HG03442 (cell line): ENCODE results near the gene ACO2.
"Not testable (repeated sequence)": the region's sequence is repeated elsewhere in the genome, so short reads cannot be mapped to it uniquely, and the experiment has no call there.

Source experiments
- ATAC-seq: cut with Tn5 transposase; IDR thresholded peaks from one replicate; pipeline ENCODE4 v1.9.1; 2021; ENCODE audit warnings: mild to moderate bottlenecking, moderate library complexity; ENCODE audit not compliant: unreplicated experiment

Gene ACO2

DNA sequence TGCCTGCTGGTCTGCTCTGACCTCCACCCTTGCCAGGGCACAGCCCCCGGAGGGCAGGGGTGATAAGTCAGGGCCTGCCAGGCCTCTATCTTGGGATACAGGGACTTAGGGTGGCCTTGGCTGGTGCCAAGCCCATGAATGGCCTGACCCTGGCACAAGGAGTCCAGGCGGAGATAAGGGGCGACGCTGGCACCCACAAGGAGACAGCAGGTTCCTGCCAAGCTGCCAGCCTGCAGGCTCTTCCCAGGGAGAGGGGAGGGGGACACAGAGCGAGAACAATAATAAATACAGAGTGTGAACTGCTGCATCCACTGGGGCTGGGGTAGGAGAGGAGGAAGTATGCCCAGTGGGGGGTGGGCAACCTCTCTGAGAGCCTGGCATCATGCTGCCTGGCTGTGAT is 92.9 kb downstream of the ACO2 start:
- no peak for ATAC-seq

DNA sequence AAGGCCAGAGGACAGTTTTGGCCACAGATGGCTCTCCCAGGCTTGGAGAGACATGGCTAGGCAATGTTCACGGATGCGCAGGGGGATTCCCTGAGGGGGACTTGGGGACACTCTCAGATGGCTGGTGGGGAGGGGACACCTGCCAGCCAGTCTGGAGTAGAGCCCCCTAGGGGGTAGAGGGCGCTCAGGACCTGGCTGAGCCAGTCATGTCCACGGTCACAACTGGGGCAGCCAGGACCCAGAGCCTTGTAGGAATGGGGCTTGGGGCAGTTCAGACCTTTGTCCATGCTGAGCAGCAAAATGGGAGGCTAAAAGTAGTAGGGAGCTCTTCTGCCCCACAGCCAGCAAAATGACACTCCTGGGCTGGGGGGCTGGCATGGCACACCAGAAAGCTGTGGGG is 93.5 kb downstream of the ACO2 start:
- no peak for ATAC-seq

DNA sequence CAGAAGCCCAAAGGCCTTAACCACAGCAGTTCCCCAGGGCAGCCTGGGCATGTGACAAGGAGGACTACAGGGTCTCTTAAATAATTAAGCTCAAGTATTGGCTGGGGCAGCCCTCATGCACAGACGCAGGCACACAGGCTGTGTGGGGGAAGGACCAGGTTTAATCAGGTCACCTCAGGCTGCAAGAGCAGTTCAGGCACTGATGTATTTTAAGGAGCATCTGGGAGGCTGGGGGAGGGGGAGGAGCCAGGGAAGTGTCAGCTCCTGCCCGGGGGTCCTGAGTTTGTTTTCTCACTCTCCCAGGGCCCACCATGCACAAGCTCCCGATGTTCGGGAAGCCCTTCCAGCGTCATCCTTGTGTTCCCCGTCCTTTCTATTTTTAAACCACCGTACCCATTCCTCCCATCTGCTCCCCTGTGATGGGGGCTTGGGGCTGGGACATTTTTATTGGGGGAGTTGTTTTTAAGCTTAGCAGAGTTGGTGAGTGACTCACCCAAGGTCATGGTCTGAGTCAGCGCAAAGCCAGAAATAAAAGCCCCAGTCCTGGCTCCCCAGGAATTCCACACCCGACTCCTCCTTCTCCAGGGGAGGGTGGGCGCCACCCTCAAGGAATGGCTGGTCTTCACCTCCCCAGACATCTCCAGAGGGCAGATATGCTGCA is 94.3 kb downstream of the ACO2 start:
- ATAC-seq, result no peak

DNA sequence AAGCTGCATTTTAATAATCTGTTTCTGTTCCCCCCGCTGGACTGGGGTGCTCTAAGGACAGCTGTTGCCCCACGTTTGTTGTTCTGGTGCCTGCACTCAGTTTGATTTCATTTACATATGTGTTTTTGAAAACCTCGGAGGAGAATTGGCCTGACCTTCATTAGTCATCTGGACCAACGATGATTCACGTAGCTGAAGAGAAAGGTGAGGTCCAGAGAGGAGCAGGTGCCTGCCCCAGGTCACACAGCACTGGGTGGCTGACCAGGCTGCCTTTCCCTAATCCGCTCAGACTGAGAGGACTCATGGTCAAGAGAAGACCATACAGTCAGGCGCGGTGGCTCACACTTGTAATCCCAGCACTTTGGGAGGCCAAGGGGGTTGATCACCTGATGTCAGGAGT is 95.6 kb downstream of the ACO2 start:
- no peak for ATAC-seq

DNA sequence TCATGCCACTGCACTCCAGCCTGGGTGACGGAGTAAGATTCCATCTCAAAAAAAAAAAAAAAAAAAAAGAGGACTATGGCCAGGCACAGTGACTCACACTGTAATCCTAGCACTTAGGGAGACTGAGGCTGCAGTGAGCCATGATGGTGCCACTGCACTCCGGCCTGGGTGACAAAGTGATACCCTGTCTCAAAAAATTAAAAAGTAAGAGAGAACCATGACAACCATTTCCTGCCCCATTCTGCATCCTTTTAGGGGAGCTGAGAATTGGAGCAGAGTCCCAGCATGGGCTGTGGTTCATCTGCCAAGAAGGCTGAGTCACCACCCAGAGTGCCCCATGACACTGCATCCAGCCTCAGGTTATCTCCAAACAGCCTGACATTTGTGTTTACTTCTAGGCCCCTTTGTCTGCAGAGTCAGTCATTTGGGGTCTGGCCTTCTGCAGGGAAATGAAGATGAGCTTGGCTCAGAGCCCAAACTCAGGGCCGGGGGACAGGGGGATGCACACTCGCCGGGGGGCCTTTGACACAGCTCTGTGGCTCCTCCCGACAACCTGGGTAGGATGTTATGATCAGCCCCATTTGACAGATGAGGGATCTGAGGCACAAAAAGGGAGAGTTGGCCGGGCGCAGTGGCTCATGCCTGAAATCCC is 96.6 kb downstream of the ACO2 start:
- ATAC-seq, result no peak

DNA sequence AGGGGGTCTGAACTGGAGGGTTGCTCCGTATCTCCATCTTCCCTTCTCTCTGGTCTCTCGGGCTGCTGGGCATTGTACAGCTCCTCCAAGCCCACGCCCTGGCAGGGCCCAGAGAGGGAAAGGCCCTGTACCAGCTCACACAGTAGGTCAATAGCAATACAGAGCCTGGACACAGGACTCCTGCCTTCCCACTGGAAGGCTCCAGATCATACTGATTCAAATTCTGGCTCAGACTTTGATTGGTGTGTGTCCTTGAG is 98.5 kb downstream of the ACO2 start:
- no peak for ATAC-seq

DNA sequence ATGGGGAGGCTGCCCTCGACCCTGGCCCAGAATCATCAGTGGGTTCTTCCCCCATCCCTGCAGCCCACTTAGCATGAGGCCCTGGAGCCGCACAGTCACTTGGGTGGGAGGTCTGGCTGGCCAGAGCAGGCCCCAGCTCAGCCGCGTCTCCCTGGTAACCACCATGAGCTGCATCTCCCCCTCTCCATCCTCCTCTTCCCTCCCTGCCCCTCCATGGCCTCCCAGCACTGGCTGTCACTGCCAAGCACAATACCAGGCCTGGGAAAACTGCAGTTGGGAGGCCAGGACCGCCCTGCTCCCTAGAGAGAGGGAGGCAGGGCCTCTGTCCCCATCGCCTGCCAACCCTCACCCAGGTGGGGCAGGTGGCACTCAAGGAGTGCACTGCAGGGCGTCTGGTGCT is 99.9 kb downstream of the ACO2 start:
- ATAC-seq, result no peak

DNA sequence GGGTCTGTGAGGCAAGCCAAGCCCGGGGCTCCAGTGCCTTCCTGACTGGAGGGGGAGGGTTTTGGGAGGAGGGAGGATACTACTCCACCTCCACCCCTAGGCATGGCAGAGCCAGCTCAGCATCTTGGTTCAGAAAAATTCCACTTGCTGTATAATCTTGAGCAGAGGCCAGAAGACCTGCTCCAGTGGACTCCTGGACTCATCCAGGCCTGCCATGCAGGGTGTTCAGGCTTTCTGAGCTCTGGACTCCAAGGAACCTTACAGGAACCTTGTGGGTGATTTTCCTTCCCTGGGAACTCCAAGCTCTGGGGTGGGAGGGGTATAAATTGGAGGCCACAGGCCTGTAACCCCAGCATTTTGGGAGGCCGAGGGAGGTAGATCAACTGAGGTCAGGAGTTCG is 101.3 kb downstream of the ACO2 start:
- ATAC-seq, result no peak

DNA sequence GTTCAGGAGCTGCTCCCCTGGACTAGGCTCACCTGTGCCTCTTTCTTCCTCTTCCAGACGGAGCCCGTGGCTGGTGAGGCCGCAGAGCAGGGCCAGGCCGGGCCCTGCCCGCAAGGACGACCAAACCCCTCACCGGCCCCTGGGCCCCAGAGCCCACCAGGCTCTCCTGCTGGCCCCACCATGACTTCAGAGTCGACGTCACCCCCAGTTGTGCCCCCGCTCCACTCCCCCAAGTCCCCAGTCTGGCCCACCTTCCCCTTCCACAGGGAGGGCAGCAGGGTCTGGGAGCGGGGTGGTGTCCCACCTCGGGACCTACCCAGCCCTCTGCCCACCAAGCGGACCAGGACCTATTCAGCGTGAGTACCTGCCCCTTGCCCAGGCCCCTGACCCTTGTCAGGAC is 102.9 kb downstream of the ACO2 start:
- no peak for ATAC-seq

DNA sequence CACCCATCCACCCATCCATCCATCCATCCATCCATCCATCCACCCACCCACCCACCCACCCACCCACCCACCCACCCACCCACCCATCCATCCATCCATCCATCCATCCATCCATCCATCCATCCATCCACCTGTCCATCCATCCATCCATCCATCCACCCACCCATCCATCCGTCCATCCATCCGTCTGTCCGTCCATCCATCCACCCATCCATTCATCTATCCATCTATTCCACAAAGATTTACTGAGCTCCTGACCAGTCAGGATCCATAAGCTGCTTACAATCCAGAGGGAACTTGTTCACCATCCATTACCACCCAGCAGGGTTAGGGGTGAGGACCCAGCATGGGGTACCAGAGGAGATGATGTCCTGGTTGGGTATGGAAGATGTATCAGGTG is 103.4 kb downstream of the ACO2 start:
- ATAC-seq, result not testable (repeated sequence)

DNA sequence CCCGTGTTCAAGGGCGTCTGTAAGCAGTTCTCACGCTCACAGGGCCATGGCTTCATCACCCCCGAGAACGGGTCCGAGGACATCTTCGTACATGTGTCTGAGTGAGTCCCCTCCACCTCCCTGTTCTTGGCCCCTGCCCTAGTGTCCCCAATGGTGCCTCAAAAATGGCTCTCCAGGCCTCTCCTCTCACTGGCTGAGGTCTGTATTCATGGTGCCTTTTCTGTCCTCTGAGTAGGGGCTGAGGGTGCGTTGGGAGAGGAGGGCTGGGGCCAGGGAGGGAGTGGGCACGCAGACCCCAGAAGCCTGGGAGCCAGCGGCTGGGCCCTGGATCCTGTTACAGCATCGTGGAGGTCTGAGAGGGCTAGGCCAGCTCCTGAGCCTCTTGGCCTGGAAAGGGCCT is 104.8 kb downstream of the ACO2 start:
- ATAC-seq, result no peak

DNA sequence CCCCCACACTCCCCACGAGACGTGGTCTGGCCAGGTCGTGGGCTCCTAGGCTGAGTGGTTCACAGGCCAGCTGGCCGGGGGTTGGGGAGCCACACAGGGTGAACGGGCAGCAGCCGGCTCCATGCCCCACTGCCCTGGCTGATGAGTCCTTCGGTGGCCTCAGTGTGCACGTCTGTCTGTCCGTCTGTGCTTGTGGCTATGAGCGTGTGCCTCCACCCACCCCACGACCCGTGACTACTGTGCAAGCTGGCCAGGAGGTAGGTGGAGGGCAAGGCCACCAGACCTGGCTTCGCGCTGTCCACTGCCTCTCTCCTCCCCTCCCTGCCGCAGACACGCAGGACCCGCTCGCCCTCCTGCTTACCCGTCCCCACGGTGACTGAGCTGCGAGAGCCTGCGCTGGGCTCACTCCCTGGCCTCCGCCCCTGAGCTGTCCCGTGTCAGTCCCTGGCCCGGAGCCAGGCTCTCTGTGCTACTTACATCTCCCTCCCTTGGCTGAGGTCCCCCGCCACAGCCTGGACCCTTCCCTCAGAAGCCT is 106.0 kb downstream of the ACO2 start:
- ATAC-seq, result no peak

DNA sequence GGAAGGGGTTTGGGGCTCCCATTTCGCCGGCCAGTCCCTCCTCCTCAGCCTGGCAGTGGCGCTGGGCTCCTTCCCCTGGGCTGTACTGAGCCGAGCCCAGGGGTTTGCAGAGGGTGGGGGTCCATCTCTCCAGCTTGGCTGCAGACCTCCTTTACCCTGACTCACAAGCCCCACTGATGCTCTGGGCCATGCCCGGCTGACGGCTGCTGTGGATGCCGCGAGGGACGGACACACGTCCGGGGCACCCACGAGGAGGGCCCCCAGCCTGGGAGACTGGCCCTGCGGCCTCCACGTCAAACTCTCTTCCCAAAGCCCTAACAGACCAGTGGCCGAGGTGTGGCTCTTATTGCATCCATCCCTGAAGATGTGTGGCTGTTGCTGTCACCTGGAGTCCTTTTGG is 106.6 kb downstream of the ACO2 start:
- no peak for ATAC-seq

DNA sequence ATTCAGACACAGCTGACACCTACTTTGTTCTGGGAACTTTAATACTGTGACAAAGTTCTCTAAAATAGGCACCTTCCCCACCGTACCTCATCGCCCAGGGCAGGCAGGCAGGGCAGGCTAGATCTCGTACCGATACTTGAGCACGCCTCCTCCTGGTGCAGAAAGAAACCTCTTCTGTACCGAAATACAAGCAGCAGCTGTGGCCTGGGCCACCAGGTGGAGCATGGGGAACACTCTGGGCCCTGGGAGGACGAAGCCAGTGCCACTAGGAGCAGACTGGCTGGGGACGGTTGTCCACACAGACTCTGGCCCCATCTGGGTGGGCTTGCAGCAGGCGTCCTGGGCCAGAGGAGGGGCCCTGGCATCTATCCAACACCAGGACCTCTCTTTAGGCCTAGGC is 108.0 kb downstream of the ACO2 start:
- ATAC-seq, result no peak

DNA sequence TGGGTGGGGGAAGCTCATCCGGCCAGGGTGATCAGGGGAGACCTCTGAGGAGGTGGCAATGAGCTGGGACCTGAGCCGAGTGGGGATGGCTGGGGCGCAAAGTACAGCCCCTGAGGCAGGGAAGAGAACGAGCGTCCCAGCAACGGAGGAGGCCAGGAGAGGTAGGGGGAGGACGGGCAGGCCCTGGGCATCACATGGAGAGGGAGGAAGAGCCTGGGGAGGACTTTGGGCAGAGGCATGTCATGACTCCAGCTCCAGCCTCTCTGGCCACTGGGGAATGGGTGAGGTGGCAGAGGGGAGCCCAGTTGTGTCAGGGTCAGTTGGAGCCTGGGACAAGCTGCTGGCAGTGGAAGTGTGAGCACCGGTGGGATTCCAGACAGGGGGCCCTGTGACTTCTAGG is 109.2 kb downstream of the ACO2 start:
- ATAC-seq, result no peak
